SK-N-SH (cell line): ENCODE data around the gene ARL5C. TPM values are rescaled to one million over a fixed set of nuclear protein-coding genes. Genes with fewer than 3 reads are reported as not detected.
A peak's percentile ranks its signal among the peaks of the same experiment; 100 is the strongest.

Experiments used
- CTCF ChIA-PET: fragments of 300-600, 350-600 bp; formaldehyde crosslinking; extraction: SDS; loops from one replicate; lab custom pipeline; 2021; lab: Yijun Ruan, JAX
- POLR2A ChIA-PET: fragments of 350-600 bp; sonication (Branson Sonifier 250); formaldehyde crosslinking; extraction: SDS; loops from one replicate; lab custom pipeline; 2020; ENCODE audit warnings: antibody characterized with exemption, inconsistent platforms; lab: Yijun Ruan, JAX
- DNase-seq: peaks from one replicate; pipeline ENCODE4 v3.0.0; 2012
- H2AFZ ChIP-seq: fragments of 200-600 bp; sonication (generic); 2 replicates; pipeline ENCODE4 v1.8.1; 2016; ENCODE audit warnings: antibody characterized with exemption, mild to moderate bottlenecking, low read depth
- H3F3A ChIP-seq: fragments of 200-600 bp; sonication (generic); replicated peaks from 2 replicates; pipeline ENCODE3; 2016; ENCODE audit warnings: antibody characterized with exemption, mild to moderate bottlenecking; ENCODE audit not compliant: insufficient read depth
- H3K27ac ChIP-seq, 2 experiments: fragments of 200-500 bp in 1 of 2; fragments of 200-600 bp in 1 of 2; sonication (Bioruptor generic) in 1 of 2; sonication (generic), shearing (Covaris generic) in 1 of 2; 2 replicates each; pipeline versions ENCODE4 v1.5.1 to v1.6.1; 2014 to 2016; ENCODE audit warnings: low read depth in 2 of 2, inconsistent platforms in 1 of 2, low read length in 1 of 2, mild to moderate bottlenecking in 1 of 2, mixed read lengths in 1 of 2
- H3K27me3 ChIP-seq: fragments of 200-600 bp; sonication (generic), shearing (Covaris generic); 2 replicates; pipeline ENCODE4 v1.6.1; 2016; ENCODE audit warnings: mixed run types; ENCODE audit not compliant: insufficient read depth
- H3K36me3 ChIP-seq, 2 experiments: fragments of 200-500 bp in 1 of 2; fragments of 200-600 bp in 1 of 2; sonication (Bioruptor generic) in 1 of 2; sonication (generic) in 1 of 2; replicated peaks in 1 of 2; 2 replicates each; pipeline versions ENCODE3 to v1.5.1; 2014 to 2016; ENCODE audit warnings: low read length in 1 of 2, mild to moderate bottlenecking in 1 of 2; ENCODE audit not compliant: insufficient read depth in 2 of 2, control insufficient read depth in 1 of 2
- H3K4me1 ChIP-seq, 2 experiments: fragments of 200-500 bp in 1 of 2; fragments of 200-600 bp in 1 of 2; sonication (Bioruptor generic) in 1 of 2; sonication (generic), shearing (Covaris generic) in 1 of 2; 2 replicates each; pipeline versions ENCODE4 v1.5.1 to v1.6.1; 2014 to 2016; ENCODE audit warnings: low read depth in 1 of 2, low read length in 1 of 2, mixed run types in 1 of 2; ENCODE audit not compliant: insufficient read depth in 2 of 2, control insufficient read depth in 1 of 2
- H3K4me2 ChIP-seq: fragments of 200-600 bp; sonication (generic), shearing (Covaris generic); 2 replicates; pipeline ENCODE4 v1.6.1; 2017; ENCODE audit warnings: mixed run types
- H3K4me3 ChIP-seq, 2 experiments: fragments of 200-500 bp in 1 of 2; fragments of 200-600 bp in 1 of 2; sonication (Bioruptor generic) in 1 of 2; sonication (generic), shearing (Covaris generic) in 1 of 2; 2 replicates each; pipeline versions ENCODE4 v1.5.1 to v1.8.1; 2014 to 2016; ENCODE audit warnings: low read depth in 2 of 2, inconsistent platforms in 1 of 2, low read length in 1 of 2, mild to moderate bottlenecking in 1 of 2, mixed read lengths in 1 of 2, moderate library complexity in 1 of 2
- H3K79me2 ChIP-seq: fragments of 200-600 bp; sonication (generic); 2 replicates; pipeline ENCODE4 v1.8.1; 2017; ENCODE audit warnings: mild to moderate bottlenecking; ENCODE audit not compliant: insufficient read depth
- H3K9ac ChIP-seq: fragments of 200-600 bp; sonication (generic); 2 replicates; pipeline ENCODE4 v1.6.1; 2017; ENCODE audit warnings: mixed run types
- H3K9me2 ChIP-seq: fragments of 200-600 bp; sonication (generic); 2 replicates; pipeline ENCODE4 v1.6.1; 2017; ENCODE audit warnings: mixed run types
- H3K9me3 ChIP-seq: fragments of 200-600 bp; sonication (generic); 2 replicates; pipeline ENCODE4 v1.6.1; 2017; ENCODE audit warnings: mixed run types, mild to moderate bottlenecking, moderate library complexity
- H4K20me1 ChIP-seq: fragments of 200-600 bp; sonication (generic); 2 replicates; pipeline ENCODE4 v1.6.1; 2017; ENCODE audit warnings: mild to moderate bottlenecking, mixed run types; ENCODE audit not compliant: insufficient read depth
- CHD2 ChIP-seq: fragments of 150-350 bp; IDR thresholded peaks from 2 replicates; pipeline ENCODE4 v1.6.1; 2018; ENCODE audit warnings: low read length; ENCODE audit not compliant: partially characterized antibody
- FOXM1 ChIP-seq: IDR thresholded peaks from 2 replicates; pipeline ENCODE4 v1.4.0; 2012; ENCODE audit warnings: low read depth, mild to moderate bottlenecking
- GABPA ChIP-seq: IDR thresholded peaks from 2 replicates; pipeline ENCODE4 v1.4.0; 2012; ENCODE audit warnings: low read depth, mild to moderate bottlenecking
- GATA2 ChIP-seq: sonication (generic); formaldehyde crosslinking; IDR thresholded peaks from 2 replicates; pipeline ENCODE4 v1.5.0; 2020; ENCODE audit warnings: mild to moderate bottlenecking, missing genetic modification reagents
- JUND ChIP-seq: IDR thresholded peaks from 2 replicates; pipeline ENCODE4 v1.4.0; 2012
- MAX ChIP-seq: IDR thresholded peaks from 2 replicates; pipeline ENCODE4 v1.4.0; 2012; ENCODE audit warnings: low read depth
- MEF2A ChIP-seq: IDR thresholded peaks from 2 replicates; pipeline ENCODE4 v1.4.0; 2012; ENCODE audit warnings: low read depth, borderline replicate concordance
- MXI1 ChIP-seq: IDR thresholded peaks from 2 replicates; pipeline ENCODE4 v1.6.1; 2012; ENCODE audit warnings: mild to moderate bottlenecking, low read depth, low read length, improper control_type of control experiment
- NRF1 ChIP-seq: IDR thresholded peaks from 2 replicates; pipeline ENCODE4 v1.6.1; 2012; ENCODE audit warnings: low read depth, mild to moderate bottlenecking, low read length
- POLR2AphosphoS5 ChIP-seq: IDR thresholded peaks from 2 replicates; pipeline ENCODE4 v1.6.1; 2012; ENCODE audit warnings: low read depth, low read length
- RAD21 ChIP-seq: IDR thresholded peaks from 2 replicates; pipeline ENCODE4 v1.6.1; 2012; ENCODE audit warnings: mild to moderate bottlenecking, low read length
- SIN3A ChIP-seq: IDR thresholded peaks from 2 replicates; pipeline ENCODE4 v1.6.1; 2012; ENCODE audit warnings: low read depth, mild to moderate bottlenecking, low read length, moderate library complexity, borderline replicate concordance
- SMC3 ChIP-seq: IDR thresholded peaks from 2 replicates; pipeline ENCODE4 v1.6.1; 2012; ENCODE audit warnings: low read depth, low read length, improper control_type of control experiment
- TAF1 ChIP-seq: IDR thresholded peaks from 2 replicates; pipeline ENCODE4 v1.6.1; 2012; ENCODE audit warnings: low read depth, mild to moderate bottlenecking, low read length, moderate library complexity, borderline replicate concordance
- YY1 ChIP-seq: IDR thresholded peaks from 2 replicates; pipeline ENCODE4 v1.4.0; 2012; ENCODE audit warnings: low read depth, mild to moderate bottlenecking
- WGBS: methylation state at CpG from one replicate; pipeline ENCODE4 v1.1.6; 2017; ENCODE audit warnings: low lambda C conversion rate; 5-methylcytosine and 5-hydroxymethylcytosine counted together
- polyA plus RNA-seq, 3 experiments: library from polyadenylated mRNA; depleted of rRNA; stranded (reverse); fragments of >200 nt; gene quantifications; 2 replicates each; pipeline ENCODE4 v1.2.3, GENCODE V29; 2012
- TF ChIP-seq, protein P1 (sequence below): IDR thresholded peaks from 2 replicates; pipeline ENCODE4; 2012
- TF ChIP-seq, protein P2 (sequence below): fragments of 200-600 bp; sonication (generic); IDR thresholded peaks from 2 replicates; pipeline ENCODE4 v1.6.1; 2017; ENCODE audit warnings: antibody characterized with exemption, mild to moderate bottlenecking, moderate library complexity

The ARL5C gene
- polyA plus RNA-seq, 1 of the 3 experiments (the other 2 are of a cell fraction), result not detected

- Histone ChIP-seq H4K20me1 (no peaks in the 10 kb centered on the region), H3K9me3 (no peaks in the 10 kb centered on the region), H3K36me3 (no peaks in the 10 kb centered on the region), H2AFZ (peak overlapping the region; percentile 95; the same call in 1 of the 2 replicates), H3F3A (peaks cover 5% of the 10 kb centered on the region), H3K4me3 (peak overlapping the region; percentile 50 to 62), H3K9ac (0 out of 2 replicates have a peak overlapping the region, but pooled peaks have one; percentile 23), H3K27ac (no peak overlapping the region), H3K4me1 (peaks cover 0 to 3% of the 10 kb centered on the region in 2 experiments; a peak in 2 of 4 replicates), H3K4me2 (peak overlapping the region; percentile 75), H3K27me3 (no peaks in the 10 kb centered on the region), H3K79me2 (no peaks in the 10 kb centered on the region), H3K9me2 (no peaks in the 10 kb centered on the region)
- no peak for TF ChIP-seq GABPA
- TF ChIP-seq RAD21, result no peak
- no peak for TF ChIP-seq NRF1
- no peak for TF ChIP-seq CHD2
- no peak for TF ChIP-seq MEF2A
- no peak for TF ChIP-seq FOXM1
- POLR2A ChIA-PET, result interaction anchor here (1.0 to 1.9 kb wide), 6 partner anchors 10 to 296 kb away, joined by 3 to 7 read pairs (median 4); partner anchors contain the start of genes LASP1 and RPL19
- CTCF ChIA-PET, result interaction anchor here (0.7 to 5.7 kb wide), 30 partner anchors 9 to 401 kb away, joined by 3 to 108 read pairs (median 4); partner anchors contain the start of genes CACNB1 and RPL23
- no peak for DNase-seq
- 36% methylated on average over 24 of the region's 51 CpGs for WGBS
These were observed 652 bp downstream of the ARL5C start for GRCh38 chr17:39165178-39165840.

- no peaks in the 10 kb centered on the region for H3K27me3 ChIP-seq
- H3K79me2 ChIP-seq, result no peaks in the 10 kb centered on the region
- POLR2A ChIA-PET, result interaction anchor here (1.0 to 1.8 kb wide), 4 partner anchors 9 to 295 kb away, joined by 3 to 7 read pairs (median 4); partner anchors contain the start of genes LASP1 and RPL19
- H3K36me3 ChIP-seq, result no peaks in the 10 kb centered on the region
- H3K4me1 ChIP-seq, result peaks cover 0 to 3% of the 10 kb centered on the region in 2 experiments; a peak in 2 of 4 replicates
- H3F3A ChIP-seq, result peaks cover 5% of the 10 kb centered on the region
- DNase-seq, result peak; percentile 98
- H3K4me3 ChIP-seq, result peak overlapping the region; percentile 50 to 62
- no peak overlapping the region for H3K27ac ChIP-seq
- 5% methylated on average over 15 of the region's 15 CpGs for WGBS
- peak overlapping the region; percentile 75 for H3K4me2 ChIP-seq
- no peaks in the 10 kb centered on the region for H3K9me2 ChIP-seq
- CTCF ChIA-PET, result interaction anchor here (0.7 to 5.7 kb wide), 29 partner anchors 9 to 401 kb away, joined by 3 to 108 read pairs (median 4); partner anchors contain the start of genes CACNB1 and RPL23
- peak overlapping the region; percentile 95; the same call in 1 of the 2 replicates for H2AFZ ChIP-seq
- TF ChIP-seq JUND (no peak), TAF1 (0 out of 2 replicates have a peak, but pooled peaks have one; percentile 19), POLR2AphosphoS5 (peak; percentile 46; the same call in 1 of the 2 replicates), SMC3 (peak; percentile 26; the same call in 1 of the 2 replicates), GATA2 (CRISPR knock-in tag) (no peak), SIN3A (peak; percentile 61; the same call in 1 of the 2 replicates), CHD2 (no peak), NRF1 (no peak), MAX (peak; percentile 20; the same call in 1 of the 2 replicates), RAD21 (peak; percentile 35; the same call in 1 of the 2 replicates), YY1 (peak; percentile 28; the same call in 1 of the 2 replicates), MXI1 (0 out of 2 replicates have a peak, but pooled peaks have one; percentile 37)
- TF ChIP-seq, protein P1, sequence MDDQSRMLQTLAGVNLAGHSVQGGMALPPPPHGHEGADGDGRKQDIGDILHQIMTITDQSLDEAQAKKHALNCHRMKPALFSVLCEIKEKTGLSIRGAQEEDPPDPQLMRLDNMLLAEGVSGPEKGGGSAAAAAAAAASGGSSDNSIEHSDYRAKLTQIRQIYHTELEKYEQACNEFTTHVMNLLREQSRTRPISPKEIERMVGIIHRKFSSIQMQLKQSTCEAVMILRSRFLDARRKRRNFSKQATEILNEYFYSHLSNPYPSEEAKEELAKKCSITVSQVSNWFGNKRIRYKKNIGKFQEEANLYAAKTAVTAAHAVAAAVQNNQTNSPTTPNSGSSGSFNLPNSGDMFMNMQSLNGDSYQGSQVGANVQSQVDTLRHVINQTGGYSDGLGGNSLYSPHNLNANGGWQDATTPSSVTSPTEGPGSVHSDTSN, result peak; percentile 99
- TF ChIP-seq, protein P2, sequence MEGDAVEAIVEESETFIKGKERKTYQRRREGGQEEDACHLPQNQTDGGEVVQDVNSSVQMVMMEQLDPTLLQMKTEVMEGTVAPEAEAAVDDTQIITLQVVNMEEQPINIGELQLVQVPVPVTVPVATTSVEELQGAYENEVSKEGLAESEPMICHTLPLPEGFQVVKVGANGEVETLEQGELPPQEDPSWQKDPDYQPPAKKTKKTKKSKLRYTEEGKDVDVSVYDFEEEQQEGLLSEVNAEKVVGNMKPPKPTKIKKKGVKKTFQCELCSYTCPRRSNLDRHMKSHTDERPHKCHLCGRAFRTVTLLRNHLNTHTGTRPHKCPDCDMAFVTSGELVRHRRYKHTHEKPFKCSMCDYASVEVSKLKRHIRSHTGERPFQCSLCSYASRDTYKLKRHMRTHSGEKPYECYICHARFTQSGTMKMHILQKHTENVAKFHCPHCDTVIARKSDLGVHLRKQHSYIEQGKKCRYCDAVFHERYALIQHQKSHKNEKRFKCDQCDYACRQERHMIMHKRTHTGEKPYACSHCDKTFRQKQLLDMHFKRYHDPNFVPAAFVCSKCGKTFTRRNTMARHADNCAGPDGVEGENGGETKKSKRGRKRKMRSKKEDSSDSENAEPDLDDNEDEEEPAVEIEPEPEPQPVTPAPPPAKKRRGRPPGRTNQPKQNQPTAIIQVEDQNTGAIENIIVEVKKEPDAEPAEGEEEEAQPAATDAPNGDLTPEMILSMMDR, result peak; percentile 78
- TF ChIP-seq, all 33 proteins: peak for 10
- Histone ChIP-seq H3K9me3 (no peaks in the 10 kb centered on the region), H4K20me1 (no peaks in the 10 kb centered on the region), H3K9ac (peak overlapping the region; percentile 36; the same call in 1 of the 2 replicates)
These were observed 1.3 kb downstream of the ARL5C start for GRCh38 chr17:39164675-39165143.
